DND-41 (cell line): ENCODE results near the gene KLF16.

Experiments used
- EZH2 ChIP-seq: IDR thresholded peaks from 3 replicates; pipeline ENCODE4 v1.6.1; 2012; ENCODE audit warnings: borderline replicate concordance, low read depth, mild to moderate bottlenecking, moderate library complexity, low read length, inconsistent platforms; ENCODE audit not compliant: severe bottlenecking
- TF ChIP-seq, protein P1 (sequence below): IDR thresholded peaks from 2 replicates; pipeline ENCODE4 v1.5.1; 2012; ENCODE audit warnings: borderline replicate concordance, low read length, moderate library complexity, mild to moderate bottlenecking; ENCODE audit not compliant: poor library complexity, severe bottlenecking; ENCODE audit errors: extremely low read depth

DNA sequence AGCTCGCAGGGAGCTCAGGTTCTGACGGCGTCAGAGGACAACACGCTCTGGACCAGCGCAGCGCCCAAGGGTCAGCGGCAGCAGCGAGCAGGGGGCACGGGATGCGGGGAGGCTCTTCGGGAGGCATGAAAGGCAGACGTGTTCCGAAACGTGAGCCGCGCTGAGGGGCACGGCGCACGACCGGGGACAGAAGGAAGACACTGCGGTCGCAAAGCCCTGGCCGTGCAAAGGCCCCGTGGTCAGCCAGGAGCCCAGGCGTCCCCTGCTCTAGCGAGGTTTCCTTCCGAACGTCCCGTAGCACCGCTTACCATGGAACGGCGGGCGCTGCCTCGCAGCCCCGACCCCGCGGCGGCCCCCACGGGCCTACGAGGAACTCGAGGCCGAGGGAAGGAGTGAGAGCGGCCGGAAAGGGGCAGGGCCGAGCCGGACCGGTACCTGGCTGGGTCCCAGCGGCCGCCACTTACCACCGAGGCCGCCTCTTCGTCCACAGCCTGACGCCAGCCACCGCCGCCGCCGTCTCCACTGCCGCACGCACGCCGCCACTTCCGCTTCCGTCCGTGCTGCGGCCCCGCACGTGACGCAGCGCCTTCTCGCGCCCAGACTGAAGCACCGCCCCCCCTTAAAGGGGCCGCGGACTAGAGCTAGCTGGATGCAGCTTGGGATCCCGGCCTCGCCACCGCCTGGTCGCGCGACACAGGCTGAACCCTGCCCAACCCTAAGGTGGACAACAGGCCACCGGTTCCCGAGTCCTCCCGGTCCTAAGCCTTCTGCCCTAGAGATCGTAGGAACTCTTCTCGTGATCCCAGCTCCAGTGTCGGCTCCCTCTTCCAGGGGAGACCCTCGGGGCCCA, 12.5 kb upstream of the KLF16 start:
- no peak for TF ChIP-seq EZH2
- TF ChIP-seq, protein P1, sequence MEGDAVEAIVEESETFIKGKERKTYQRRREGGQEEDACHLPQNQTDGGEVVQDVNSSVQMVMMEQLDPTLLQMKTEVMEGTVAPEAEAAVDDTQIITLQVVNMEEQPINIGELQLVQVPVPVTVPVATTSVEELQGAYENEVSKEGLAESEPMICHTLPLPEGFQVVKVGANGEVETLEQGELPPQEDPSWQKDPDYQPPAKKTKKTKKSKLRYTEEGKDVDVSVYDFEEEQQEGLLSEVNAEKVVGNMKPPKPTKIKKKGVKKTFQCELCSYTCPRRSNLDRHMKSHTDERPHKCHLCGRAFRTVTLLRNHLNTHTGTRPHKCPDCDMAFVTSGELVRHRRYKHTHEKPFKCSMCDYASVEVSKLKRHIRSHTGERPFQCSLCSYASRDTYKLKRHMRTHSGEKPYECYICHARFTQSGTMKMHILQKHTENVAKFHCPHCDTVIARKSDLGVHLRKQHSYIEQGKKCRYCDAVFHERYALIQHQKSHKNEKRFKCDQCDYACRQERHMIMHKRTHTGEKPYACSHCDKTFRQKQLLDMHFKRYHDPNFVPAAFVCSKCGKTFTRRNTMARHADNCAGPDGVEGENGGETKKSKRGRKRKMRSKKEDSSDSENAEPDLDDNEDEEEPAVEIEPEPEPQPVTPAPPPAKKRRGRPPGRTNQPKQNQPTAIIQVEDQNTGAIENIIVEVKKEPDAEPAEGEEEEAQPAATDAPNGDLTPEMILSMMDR, result no peak
